Natural killer cell (primary cell): ENCODE results near the gene BRD3. TPM values are rescaled to one million over a fixed set of nuclear protein-coding genes. Genes with fewer than 3 reads are reported as not detected.

ENCODE experiments used
- ATAC-seq, 3 donors: fragments of 150-1000 bp in 2 of 3; fragments of 200-7000 bp in 1 of 3; cut with Tn5 transposase; 1 replicate in 1 of 3; 2 replicates in 2 of 3; pipeline ENCODE4 v1.10.0; 2021; ENCODE audit warnings: mild to moderate bottlenecking in 2 of 3, moderate library complexity in 2 of 3
- DNase-seq, 2 donors: peaks; one replicate each; pipeline versions ENCODE4 v3.0.0 to v3.0.0-alpha.2; 2013 to 2021; ENCODE audit warnings: mixed read lengths in 1 of 2
- H3K27ac ChIP-seq: one replicate; pipeline ENCODE4 v1.5.1; 2013; ENCODE audit warnings: mild to moderate bottlenecking, low read length
- H3K27me3 ChIP-seq: one replicate; pipeline ENCODE4 v1.6.1; 2013; ENCODE audit warnings: low read length; ENCODE audit not compliant: control insufficient read depth, insufficient read depth
- H3K36me3 ChIP-seq: one replicate; pipeline ENCODE4 v1.6.1; 2013; ENCODE audit warnings: low read length; ENCODE audit not compliant: control insufficient read depth, insufficient read depth
- H3K4me1 ChIP-seq: one replicate; pipeline ENCODE4 v1.6.1; 2013; ENCODE audit warnings: low read length; ENCODE audit not compliant: control insufficient read depth, insufficient read depth
- H3K4me3 ChIP-seq: one replicate; pipeline ENCODE4 v1.5.1; 2013; ENCODE audit warnings: low read length
- H3K9me3 ChIP-seq: one replicate; pipeline ENCODE4 v1.6.1; 2013; ENCODE audit warnings: low read length; ENCODE audit not compliant: control insufficient read depth, insufficient read depth
- H3K27ac Mint-ChIP-seq, 2 donors: one replicate each; pipeline ENCODE4 v1.8.0; 2022; ENCODE audit warnings: mild to moderate bottlenecking in 2 of 2, mixed read lengths in 2 of 2, moderate library complexity in 1 of 2
- H3K27me3 Mint-ChIP-seq, 2 donors: one replicate each; pipeline ENCODE4 v1.8.0; 2022; ENCODE audit warnings: low read depth in 2 of 2, mixed read lengths in 2 of 2
- H3K36me3 Mint-ChIP-seq: one replicate; pipeline ENCODE4 v1.8.0; 2022; ENCODE audit warnings: mixed read lengths
- H3K4me1 Mint-ChIP-seq, 2 donors: one replicate each; pipeline ENCODE4 v1.8.0; 2022; ENCODE audit warnings: mixed read lengths in 2 of 2
- H3K4me3 Mint-ChIP-seq: one replicate; pipeline ENCODE4 v1.8.0; 2022; ENCODE audit warnings: mild to moderate bottlenecking, moderate library complexity, mixed read lengths
- H3K9me3 Mint-ChIP-seq, 2 donors: one replicate each; pipeline ENCODE4 v1.8.0; 2022; ENCODE audit warnings: mixed read lengths in 2 of 2
- WGBS: methylation state at CpG from one replicate; pipeline ENCODE4 v1.1.7; 2013; ENCODE audit warnings: missing lambda C conversion rate; ENCODE audit not compliant: insufficient coverage; 5-methylcytosine and 5-hydroxymethylcytosine counted together
- intact Hi-C: fragments of 100-400 bp; cut with micrococcal nuclease; formaldehyde crosslinking; loops from one replicate; pipeline ENCODE4 v1.14.2; 2022
- total RNA-seq, 4 donors: library from RNA; stranded (reverse); fragments of 120-200 nt in 1 of 4; gene quantifications; one replicate each; pipeline versions ENCODE4 v1.2.3 to v1.2.4, GENCODE V29; 2013 to 2022
- TF ChIP-seq, protein P1 (sequence below): fragments of 200-600 bp; IDR thresholded peaks from one replicate; pipeline ENCODE4 v1.8.0; 2022; ENCODE audit warnings: antibody characterized with exemption

BRD3 gene
- total RNA-seq, 3 donors from 2014 or later (not counting 1 experiment from before 2014, with no cell fraction given) = 52.8 to 63.0 (median 52.8) TPM

DNA sequence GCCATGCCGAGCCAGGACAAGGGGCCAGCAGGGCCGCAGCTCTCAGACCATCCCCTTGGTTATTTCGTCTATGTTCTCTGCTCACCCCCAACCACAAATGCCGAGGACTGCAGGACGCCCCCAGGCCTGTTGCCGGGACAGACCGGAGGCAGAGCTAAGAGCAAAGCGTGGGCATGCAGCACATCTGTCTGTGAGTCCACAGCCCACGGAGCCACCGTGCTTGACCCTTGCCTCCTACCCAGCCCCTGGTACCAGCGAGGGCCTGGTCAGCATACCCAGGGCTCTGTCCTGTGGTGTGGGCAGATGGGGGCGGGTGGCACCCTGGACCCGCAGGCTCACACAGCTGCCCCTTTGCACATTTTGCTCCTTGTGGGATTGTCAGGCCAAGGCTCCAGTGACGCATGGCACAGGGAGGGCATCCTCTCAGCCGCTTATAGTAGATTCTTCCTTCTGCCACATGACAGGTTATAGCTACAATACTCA, 4.7 kb downstream of the BRD3 start:
- Histone ChIP-seq H3K9me3 (no peaks in the 10 kb centered on the region), H3K36me3 (no peaks in the 10 kb centered on the region), H3K4me1 (peaks cover 85% of the 10 kb centered on the region), H3K27me3 (no peaks in the 10 kb centered on the region), H3K27ac (no peak overlapping the region), H3K4me3 (no peak overlapping the region)
- TF ChIP-seq, protein P1, sequence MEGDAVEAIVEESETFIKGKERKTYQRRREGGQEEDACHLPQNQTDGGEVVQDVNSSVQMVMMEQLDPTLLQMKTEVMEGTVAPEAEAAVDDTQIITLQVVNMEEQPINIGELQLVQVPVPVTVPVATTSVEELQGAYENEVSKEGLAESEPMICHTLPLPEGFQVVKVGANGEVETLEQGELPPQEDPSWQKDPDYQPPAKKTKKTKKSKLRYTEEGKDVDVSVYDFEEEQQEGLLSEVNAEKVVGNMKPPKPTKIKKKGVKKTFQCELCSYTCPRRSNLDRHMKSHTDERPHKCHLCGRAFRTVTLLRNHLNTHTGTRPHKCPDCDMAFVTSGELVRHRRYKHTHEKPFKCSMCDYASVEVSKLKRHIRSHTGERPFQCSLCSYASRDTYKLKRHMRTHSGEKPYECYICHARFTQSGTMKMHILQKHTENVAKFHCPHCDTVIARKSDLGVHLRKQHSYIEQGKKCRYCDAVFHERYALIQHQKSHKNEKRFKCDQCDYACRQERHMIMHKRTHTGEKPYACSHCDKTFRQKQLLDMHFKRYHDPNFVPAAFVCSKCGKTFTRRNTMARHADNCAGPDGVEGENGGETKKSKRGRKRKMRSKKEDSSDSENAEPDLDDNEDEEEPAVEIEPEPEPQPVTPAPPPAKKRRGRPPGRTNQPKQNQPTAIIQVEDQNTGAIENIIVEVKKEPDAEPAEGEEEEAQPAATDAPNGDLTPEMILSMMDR = no peak
- 94% methylated on average over 15 of the region's 15 CpGs for WGBS
- peaks cover 13 to 59% of the 10 kb centered on the region in 2 donors for H3K4me1 Mint-ChIP-seq
- no peaks in the 10 kb centered on the region for H3K9me3 Mint-ChIP-seq
- DNase-seq (no peak), ATAC-seq (no peak)
- no peak overlapping the region for H3K4me3 Mint-ChIP-seq
- H3K36me3 Mint-ChIP-seq = no peaks in the 10 kb centered on the region
- H3K27me3 Mint-ChIP-seq = no peaks in the 10 kb centered on the region
- intact Hi-C loops = loop anchor here (10.0 kb wide), 1 partner anchor 918 kb away; no protein-coding TSS in a partner anchor
- no peak overlapping the region for H3K27ac Mint-ChIP-seq

DNA sequence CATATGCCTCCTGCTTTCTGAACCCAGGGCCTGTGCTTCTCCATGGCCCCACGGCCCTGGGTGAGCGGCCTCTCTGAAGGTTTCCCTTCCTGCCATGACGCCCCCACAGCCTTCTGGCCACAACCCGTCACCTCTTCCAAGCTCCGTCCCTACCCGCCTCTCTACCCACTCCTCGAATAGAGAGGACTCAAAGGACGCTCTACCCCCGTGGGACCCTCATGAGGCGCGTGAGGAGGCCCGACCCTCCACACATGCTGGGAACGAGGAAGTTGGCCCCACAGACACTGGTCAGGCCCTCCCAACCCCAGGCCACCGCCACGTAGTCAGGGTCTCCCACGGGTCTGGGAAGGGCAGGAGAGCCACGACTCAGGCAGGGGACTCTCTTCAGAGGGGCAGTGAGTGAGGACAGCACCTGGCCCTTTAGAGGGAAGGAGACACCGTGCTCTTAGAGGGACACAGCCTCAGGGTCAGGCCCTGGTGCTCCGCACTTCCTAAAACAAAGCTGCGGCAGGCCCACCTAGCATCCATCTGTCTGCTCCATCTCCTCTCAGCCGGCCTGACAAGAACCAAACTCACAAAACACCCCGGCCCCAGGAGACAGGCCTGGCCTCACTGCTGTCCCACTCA, 5.3 kb downstream of the BRD3 start:
- Histone ChIP-seq H3K27ac (no peak overlapping the region), H3K4me3 (no peak overlapping the region), H3K27me3 (no peaks in the 10 kb centered on the region), H3K9me3 (no peaks in the 10 kb centered on the region), H3K4me1 (peaks cover 85% of the 10 kb centered on the region), H3K36me3 (no peaks in the 10 kb centered on the region)
- H3K4me1 Mint-ChIP-seq = peaks cover 13 to 59% of the 10 kb centered on the region in 2 donors
- TF ChIP-seq, protein P1 = no peak
- no peaks in the 10 kb centered on the region for H3K27me3 Mint-ChIP-seq
- H3K9me3 Mint-ChIP-seq = no peaks in the 10 kb centered on the region
- WGBS = 72% methylated on average over 22 of the region's 22 CpGs
- no peaks in the 10 kb centered on the region for H3K36me3 Mint-ChIP-seq
- DNase-seq = no peak
- intact Hi-C loops = loop anchor here (10.0 kb wide), 1 partner anchor 918 kb away; no protein-coding TSS in a partner anchor
- no peak for ATAC-seq
- H3K27ac Mint-ChIP-seq = peak overlapping the region in 1 of 2 donors; percentile 27
- H3K4me3 Mint-ChIP-seq = no peak overlapping the region

DNA sequence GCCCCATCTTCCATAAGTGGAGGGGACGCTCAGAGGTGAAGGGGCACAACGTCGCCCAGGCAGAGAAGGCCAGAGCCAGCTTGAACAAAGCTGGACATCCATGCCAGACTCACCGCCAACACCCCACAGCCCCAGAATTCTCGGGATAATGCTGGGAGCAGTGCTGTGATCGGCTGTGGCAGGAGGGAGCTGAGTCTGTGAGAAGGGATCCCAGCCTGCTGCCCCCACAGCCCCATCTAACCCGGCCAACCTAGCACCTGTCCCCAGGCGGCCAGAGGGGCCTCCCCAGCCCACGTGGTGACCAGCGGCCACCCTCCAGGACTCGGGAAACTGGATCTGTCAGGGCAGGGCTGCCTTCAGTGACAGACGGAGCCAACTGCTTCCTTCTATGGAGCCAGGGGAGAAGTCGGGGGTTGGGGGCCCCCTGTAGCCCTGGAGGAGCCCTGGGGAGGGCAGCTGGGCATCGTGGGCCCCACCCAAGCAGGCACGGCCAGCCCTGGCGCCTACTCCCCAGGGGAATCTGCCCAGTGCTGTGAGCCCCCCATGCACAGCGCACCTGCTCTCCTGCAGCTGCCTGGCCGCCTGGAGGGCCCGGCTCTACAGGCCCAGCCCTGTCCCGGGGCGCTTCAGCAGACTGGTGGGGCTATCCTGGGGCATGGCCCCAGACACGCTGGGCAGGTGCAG, 6.0 kb downstream of the BRD3 start:
- 85% methylated on average over 22 of the region's 22 CpGs for WGBS
- intact Hi-C loops = loop anchor here (10.0 kb wide), 1 partner anchor 917 kb away; no protein-coding TSS in a partner anchor
- ATAC-seq (no peak), DNase-seq (no peak)
- Mint-ChIP-seq H3K4me3 (no peak overlapping the region), H3K36me3 (no peaks in the 10 kb centered on the region), H3K27ac (peak overlapping the region in 1 of 2 donors; percentile 27), H3K27me3 (no peaks in the 10 kb centered on the region), H3K9me3 (no peaks in the 10 kb centered on the region), H3K4me1 (peaks cover 18 to 66% of the 10 kb centered on the region in 2 donors)
- Histone ChIP-seq H3K4me1 (peaks cover 88% of the 10 kb centered on the region), H3K4me3 (no peak overlapping the region), H3K27ac (no peak overlapping the region), H3K27me3 (no peaks in the 10 kb centered on the region), H3K9me3 (no peaks in the 10 kb centered on the region), H3K36me3 (peaks cover 3% of the 10 kb centered on the region)
- TF ChIP-seq, protein P1 = no peak
